Aortic smooth muscle cell (primary cell): Measurements from ENCODE around the gene HOATZ. TPM values are rescaled to one million over a fixed set of nuclear protein-coding genes. Genes with fewer than 3 reads are reported as not detected.

Experiments
- total RNA-seq: library from RNA; depleted of rRNA; stranded (reverse); fragments of >200 nt; gene quantifications from 2 replicates; pipeline ENCODE4 v1.2.3, GENCODE V29; 2014

HOATZ gene
- total RNA-seq = not detected in 2 replicates

DNA sequence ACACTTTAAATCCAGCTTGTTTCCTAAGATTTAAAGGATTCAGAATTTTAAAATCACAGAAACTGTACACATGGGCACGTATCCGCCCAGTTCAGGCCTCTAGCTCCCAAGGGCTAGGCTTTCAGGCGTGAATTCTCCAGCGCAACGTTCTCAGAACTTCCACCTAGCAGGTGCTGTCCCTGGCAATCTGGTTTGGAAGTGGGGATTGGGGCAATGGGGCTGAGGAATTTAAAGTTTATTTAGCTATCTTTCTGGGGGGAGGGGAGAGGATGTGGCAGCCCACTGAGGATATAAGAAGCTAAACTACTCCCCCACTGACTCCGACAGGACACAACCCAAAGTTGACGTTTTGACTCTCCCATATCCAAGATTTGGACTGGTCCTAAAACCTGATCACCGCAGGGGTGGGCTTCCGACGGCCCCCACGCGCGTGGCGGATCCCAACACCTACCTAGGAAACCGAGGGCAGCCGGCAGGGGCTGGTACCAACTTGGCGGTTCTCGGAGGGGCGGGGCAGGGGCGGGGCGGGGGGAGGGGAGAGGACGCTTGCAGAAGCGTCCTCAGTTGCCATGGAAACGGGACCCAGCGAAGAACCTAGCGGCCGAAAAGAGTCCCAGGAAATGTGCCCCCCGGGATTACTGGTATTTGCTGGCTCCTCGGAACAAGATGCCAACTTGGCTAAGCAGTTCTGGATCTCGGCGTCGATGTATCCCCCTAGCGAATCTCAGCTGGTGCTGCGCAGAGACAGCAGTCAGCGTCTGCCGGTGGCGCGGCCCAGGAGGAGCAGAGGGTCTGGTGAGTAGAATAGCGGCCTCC, at the start of gene HOATZ:
Gene HOATZ, plus strand, starts transcription at position 563 of the 816 bp plus-strand sequence. Its CDS starts 7 bp downstream, at position 570.

DNA sequence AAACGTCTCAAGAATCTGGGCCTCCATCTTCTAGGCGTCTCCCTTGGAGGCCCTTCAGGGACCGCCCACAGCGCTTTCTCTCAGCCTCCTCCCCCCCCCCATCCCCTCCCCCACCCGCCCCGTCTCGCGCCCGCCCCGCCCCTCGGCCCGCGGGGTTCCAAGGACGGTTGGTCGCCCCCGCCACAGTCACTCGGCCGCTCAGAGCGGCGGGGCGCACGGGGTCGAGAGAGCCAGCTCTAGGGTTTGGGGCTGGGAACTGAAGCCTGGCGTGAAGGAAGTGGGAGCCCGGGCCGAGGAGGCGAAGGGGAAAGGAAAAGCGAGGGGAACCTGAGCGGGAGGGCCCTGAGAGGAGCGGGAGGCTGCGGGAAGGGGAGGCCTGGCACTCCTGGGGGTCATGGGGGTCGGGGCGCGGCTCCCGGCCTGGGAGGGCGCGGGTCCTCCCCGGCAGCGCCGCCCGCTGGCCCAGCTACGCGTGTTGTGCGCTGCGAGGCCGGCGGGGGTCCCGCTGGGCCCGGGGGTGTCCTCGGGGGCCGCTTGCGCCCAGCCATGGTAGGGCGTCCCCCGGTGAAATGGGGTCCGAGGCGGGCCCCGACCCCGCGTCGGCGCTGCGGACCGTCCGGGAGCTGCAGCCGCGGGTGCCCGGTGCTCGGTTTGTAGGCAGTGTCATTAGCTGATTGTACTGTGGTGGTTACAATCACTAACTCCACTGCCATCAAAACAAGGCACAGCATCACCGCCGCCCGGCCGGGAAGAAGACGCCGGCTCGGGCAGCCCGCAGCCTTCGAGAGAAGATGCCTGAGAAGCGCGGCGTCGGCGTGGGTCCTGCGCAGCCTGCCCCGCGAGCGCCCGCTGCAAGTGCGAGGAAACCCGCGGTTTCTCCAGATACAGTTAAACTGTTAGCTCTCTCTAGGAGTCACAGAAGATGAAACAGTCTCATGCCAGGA, 2.0 kb upstream of the HOATZ start, which contains the start of gene BTG4:
Gene BTG4, minus strand, starts transcription at position 91 of the 944 bp plus-strand sequence. CDS start 13,610 bp downstream, outside the sequence.

DNA sequence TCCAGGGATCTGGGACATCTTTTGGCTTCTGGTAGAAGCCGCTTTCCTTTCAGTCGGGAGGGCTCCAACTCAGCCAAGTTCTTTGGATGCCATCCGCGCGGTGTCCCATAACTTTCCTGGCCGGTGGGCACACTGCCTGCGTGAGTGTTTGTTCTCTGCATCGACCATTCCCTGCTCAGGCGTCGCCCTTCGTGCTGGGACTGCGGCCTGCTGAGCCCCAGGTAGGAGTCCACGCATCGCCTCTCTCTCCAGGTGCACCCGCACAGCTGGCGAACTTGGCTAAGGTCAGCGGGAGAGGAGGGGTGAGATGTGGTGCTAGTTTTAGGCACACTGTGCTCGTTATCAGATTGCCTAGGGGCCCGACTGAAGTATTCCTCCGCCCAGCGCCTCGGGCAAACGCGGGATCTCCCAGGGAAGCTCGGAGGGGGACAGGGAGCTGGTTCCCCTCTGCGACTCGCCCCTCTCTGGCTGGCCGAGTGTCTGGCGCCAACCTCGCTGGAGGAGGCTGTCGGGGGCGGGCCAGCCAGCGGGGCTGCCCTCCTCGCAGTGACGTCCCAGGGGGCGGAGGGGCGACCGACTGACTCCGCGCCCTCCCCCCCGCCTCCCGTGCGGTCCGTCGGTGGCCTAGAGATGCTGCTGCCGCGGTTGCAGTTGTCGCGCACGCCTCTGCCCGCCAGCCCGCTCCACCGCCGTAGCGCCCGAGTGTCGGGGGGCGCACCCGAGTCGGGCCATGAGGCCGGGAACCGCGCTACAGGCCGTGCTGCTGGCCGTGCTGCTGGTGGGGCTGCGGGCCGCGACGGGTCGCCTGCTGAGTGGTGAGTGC, 25.7 kb downstream of the HOATZ start, which contains the start of gene LAYN:
Gene LAYN, plus strand, starts transcription at position 607 of the 823 bp plus-strand sequence. Its CDS starts 124 bp downstream, at position 731.

Other genes starting within 250 kb of the HOATZ start
- gene POU2AF3, start 216.2 kb upstream of the HOATZ start, total RNA-seq = not detected in 2 replicates
- gene POU2AF1, start 135.5 kb upstream of the HOATZ start, total RNA-seq = not detected in 2 replicates
- not detected in 2 replicates for gene BTG4, start 2.4 kb upstream of the HOATZ start, total RNA-seq
- 9.4 and 27.1 TPM in 2 replicates for gene LAYN, start 25.9 kb downstream of the HOATZ start, total RNA-seq
- gene SIK2, start 87.7 kb downstream of the HOATZ start, total RNA-seq = 6.6 and 8.3 TPM in 2 replicates